Activated naive CD4-positive, alpha-beta T cell treated with anti-CD3 and anti-CD28 coated beads for 36 hours (primary cell): ENCODE results near the gene PTPRN2. TPM values are rescaled to one million over a fixed set of nuclear protein-coding genes. Genes with fewer than 3 reads are reported as not detected.

Source experiments
- CTCF ChIA-PET: fragments of 350-600 bp; sonication (Branson Sonifier 250); formaldehyde crosslinking; loops from one replicate; lab custom pipeline; 2021; ENCODE audit warnings: antibody characterized with exemption; lab: Charles Lee
- DNase-seq: peaks from one replicate; pipeline ENCODE4 v3.0.0-alpha.2; 2020
- H3K27ac Mint-ChIP-seq: one replicate; pipeline ENCODE4 v1.8.0; 2021; ENCODE audit warnings: mild to moderate bottlenecking, mixed read lengths
- H3K27me3 Mint-ChIP-seq: one replicate; pipeline ENCODE4 v1.8.0; 2021; ENCODE audit warnings: low read depth, mixed read lengths
- H3K36me3 Mint-ChIP-seq: one replicate; pipeline ENCODE4 v1.8.0; 2021; ENCODE audit warnings: low read depth, mixed read lengths
- H3K4me1 Mint-ChIP-seq: one replicate; pipeline ENCODE4 v1.8.0; 2021; ENCODE audit warnings: low read depth, mixed read lengths
- H3K4me3 Mint-ChIP-seq: one replicate; pipeline ENCODE4 v1.8.0; 2021; ENCODE audit warnings: mild to moderate bottlenecking, moderate library complexity, mixed read lengths
- H3K9me3 Mint-ChIP-seq: one replicate; pipeline ENCODE4 v1.8.0; 2021; ENCODE audit warnings: mixed read lengths
- intact Hi-C: fragments of 100-400 bp; cut with micrococcal nuclease; formaldehyde crosslinking; loops from one replicate; pipeline ENCODE4 v1.15.1; 2023
- total RNA-seq, 2 experiments: library from RNA; stranded (reverse); gene quantifications; one replicate each; pipeline ENCODE4 v1.2.3, GENCODE V29; 2021

PTPRN2 gene
- total RNA-seq, 2 experiments from 2014 or later = 0.54 to 0.62 TPM

- Mint-ChIP-seq H3K27ac (no peak overlapping the region), H3K4me3 (no peak overlapping the region), H3K36me3 (no peaks in the 10 kb centered on the region), H3K27me3 (no peaks in the 10 kb centered on the region), H3K4me1 (no peaks in the 10 kb centered on the region), H3K9me3 (peaks cover 28% of the 10 kb centered on the region)
- intact Hi-C loops = no loop called here
- CTCF ChIA-PET = no interaction called here
- DNase-seq = no peak
These were observed 474.1 kb downstream of the PTPRN2 start for GRCh38 chr7:158113321-158114025.

DNA sequence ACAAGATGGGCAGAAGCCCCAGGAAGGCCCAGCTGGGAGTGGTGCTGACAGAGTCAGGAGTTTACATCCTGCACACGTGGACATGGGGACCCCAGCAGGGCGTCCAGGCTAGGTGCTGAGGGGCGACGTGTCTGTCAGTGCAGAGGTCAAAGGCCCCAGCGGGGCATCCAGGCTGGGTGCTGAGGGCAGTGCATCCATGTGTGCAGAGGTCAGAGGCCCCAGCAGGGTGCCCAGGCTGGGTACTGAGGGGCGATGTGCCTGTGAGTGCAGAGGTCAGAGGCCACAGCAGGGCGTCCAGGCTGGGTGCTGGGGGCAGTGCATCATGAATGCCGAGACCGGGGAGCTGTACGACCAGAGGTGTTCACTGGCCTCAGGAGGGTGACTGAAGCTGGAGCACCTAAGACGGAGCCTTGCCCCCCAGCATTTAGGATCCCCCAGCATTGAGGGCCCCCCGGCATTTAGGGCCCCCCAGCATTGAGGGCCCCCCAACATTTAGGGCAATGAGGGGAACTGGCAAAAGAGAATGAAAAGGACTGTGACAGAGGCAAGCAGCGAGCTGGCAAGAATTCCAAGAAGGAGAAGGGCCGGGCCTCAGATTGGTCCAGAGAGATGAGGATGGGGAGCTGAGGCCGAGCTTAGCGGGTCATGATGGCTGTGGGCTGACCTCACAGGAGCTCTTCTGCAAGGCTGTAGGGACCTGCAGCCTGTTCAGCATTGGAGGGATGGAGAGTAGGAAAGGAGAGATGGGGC is 474.9 kb downstream of the PTPRN2 start:
- Mint-ChIP-seq H3K4me3 (no peak overlapping the region), H3K9me3 (peaks cover 28% of the 10 kb centered on the region), H3K27me3 (peaks cover 4% of the 10 kb centered on the region), H3K4me1 (no peaks in the 10 kb centered on the region), H3K27ac (no peak overlapping the region), H3K36me3 (no peaks in the 10 kb centered on the region)
- DNase-seq = no peak
- CTCF ChIA-PET = no interaction called here
- intact Hi-C loops = no loop called here

DNA sequence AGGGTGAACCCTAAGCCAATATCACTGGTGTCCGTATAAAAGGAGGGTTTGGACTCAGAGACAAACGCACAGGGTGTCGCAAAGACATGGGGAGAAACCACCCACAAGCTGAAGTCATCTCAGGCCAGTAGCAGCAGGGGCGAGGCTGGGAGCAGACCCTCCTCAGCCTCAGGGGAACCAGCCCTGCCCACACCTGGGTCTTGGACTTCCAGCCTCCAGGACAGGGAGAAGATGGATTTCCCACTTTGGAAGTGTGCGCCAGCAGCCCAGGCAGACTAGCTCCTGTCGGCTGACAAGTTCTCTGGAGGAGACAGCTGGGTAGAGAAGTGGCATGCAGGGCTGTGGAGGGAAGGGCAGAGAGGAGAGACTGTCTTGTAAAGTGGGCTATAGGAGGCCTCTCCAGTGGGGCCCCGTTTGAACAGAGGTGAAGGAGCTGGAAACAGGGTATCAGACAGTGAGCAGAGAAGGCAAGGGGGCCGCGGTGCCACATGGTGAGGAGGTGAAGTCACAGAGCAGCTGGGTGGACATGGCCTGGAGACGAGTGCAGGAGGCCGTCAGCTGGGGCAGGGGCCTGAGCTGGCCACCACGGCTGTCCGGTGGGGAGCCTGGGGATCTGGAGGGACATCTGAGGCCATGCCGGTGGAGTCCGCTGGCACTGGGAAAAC is 475.6 kb downstream of the PTPRN2 start:
- CTCF ChIA-PET = no interaction called here

DNA sequence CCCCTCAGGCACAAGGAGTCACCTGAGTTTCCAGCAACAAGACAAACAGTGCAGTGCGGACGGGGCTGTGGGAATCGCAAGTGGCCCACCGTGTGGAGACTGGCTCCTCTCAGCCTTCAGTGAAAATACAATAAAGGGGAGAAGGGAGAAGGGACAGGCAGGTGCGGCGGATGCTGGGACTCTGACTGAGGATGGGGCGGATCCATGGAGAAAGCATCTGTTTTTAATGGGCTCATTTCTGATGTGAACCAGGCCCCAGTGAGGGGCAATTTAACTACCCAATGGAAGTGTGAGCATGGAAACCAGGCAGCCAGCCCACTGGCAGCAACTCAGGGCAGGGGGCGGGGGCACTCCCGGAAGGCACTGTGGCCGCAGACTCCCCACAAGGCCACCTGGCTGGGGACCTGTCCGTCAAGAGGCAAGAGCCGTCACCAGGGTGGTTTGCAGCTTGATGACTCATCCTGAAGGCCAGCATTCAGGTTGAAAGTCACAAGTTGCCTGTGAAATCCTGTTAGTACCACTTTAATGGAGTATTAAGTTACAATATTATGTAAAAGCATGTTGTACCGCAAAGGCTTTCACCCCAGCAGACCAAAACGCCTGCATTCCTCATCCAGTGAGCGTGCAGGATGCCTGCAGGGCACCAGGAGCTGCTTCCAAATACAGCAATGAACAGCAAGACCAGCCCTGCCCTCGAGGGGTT is 476.4 kb downstream of the PTPRN2 start:
- H3K36me3 Mint-ChIP-seq = no peaks in the 10 kb centered on the region
- H3K9me3 Mint-ChIP-seq = peaks cover 14% of the 10 kb centered on the region
- CTCF ChIA-PET = no interaction called here
- no peak for DNase-seq
- H3K27ac Mint-ChIP-seq = no peak overlapping the region
- intact Hi-C loops = no loop called here
- H3K4me1 Mint-ChIP-seq = no peaks in the 10 kb centered on the region
- no peak overlapping the region for H3K4me3 Mint-ChIP-seq
- peaks cover 4% of the 10 kb centered on the region for H3K27me3 Mint-ChIP-seq

More for the DNA sequence above, 475.6 kb downstream of the PTPRN2 start:
- H3K4me3 Mint-ChIP-seq = no peak overlapping the region
- no peaks in the 10 kb centered on the region for H3K36me3 Mint-ChIP-seq
- intact Hi-C loops = no loop called here
- no peaks in the 10 kb centered on the region for H3K4me1 Mint-ChIP-seq
- H3K27me3 Mint-ChIP-seq = peaks cover 4% of the 10 kb centered on the region
- peaks cover 21% of the 10 kb centered on the region for H3K9me3 Mint-ChIP-seq
- no peak for DNase-seq
- no peak overlapping the region for H3K27ac Mint-ChIP-seq

GRCh38 chr7:158110661-158111048 is 477.0 kb downstream of the PTPRN2 start:
- no peaks in the 10 kb centered on the region for H3K36me3 Mint-ChIP-seq
- H3K4me3 Mint-ChIP-seq = no peak overlapping the region
- DNase-seq = no peak
- intact Hi-C loops = no loop called here
- peaks cover 10% of the 10 kb centered on the region for H3K9me3 Mint-ChIP-seq
- CTCF ChIA-PET = no interaction called here
- no peak overlapping the region for H3K27ac Mint-ChIP-seq
- H3K27me3 Mint-ChIP-seq = peaks cover 4% of the 10 kb centered on the region
- no peaks in the 10 kb centered on the region for H3K4me1 Mint-ChIP-seq

GRCh38 chr7:158110034-158110590 is 477.5 kb downstream of the PTPRN2 start:
- intact Hi-C loops = no loop called here
- CTCF ChIA-PET = no interaction called here

GRCh38 chr7:158109364-158110033 is 478.1 kb downstream of the PTPRN2 start:
- no peak overlapping the region for H3K27ac Mint-ChIP-seq
- CTCF ChIA-PET = no interaction called here
- no peaks in the 10 kb centered on the region for H3K4me1 Mint-ChIP-seq
- intact Hi-C loops = no loop called here
- no peaks in the 10 kb centered on the region for H3K9me3 Mint-ChIP-seq
- peaks cover 4% of the 10 kb centered on the region for H3K27me3 Mint-ChIP-seq
- peak; percentile 9 for DNase-seq
- no peaks in the 10 kb centered on the region for H3K36me3 Mint-ChIP-seq
- H3K4me3 Mint-ChIP-seq = no peak overlapping the region

More at GRCh38 chr7:158110034-158110590, 477.5 kb downstream of the PTPRN2 start:
- H3K27me3 Mint-ChIP-seq = peaks cover 4% of the 10 kb centered on the region
- H3K4me1 Mint-ChIP-seq = no peaks in the 10 kb centered on the region
- DNase-seq = no peak
- H3K9me3 Mint-ChIP-seq = peaks cover 5% of the 10 kb centered on the region
- H3K36me3 Mint-ChIP-seq = no peaks in the 10 kb centered on the region
- H3K27ac Mint-ChIP-seq = no peak overlapping the region
- H3K4me3 Mint-ChIP-seq = no peak overlapping the region

GRCh38 chr7:158108646-158109293 is 478.9 kb downstream of the PTPRN2 start:
- H3K4me3 Mint-ChIP-seq = no peak overlapping the region
- intact Hi-C loops = no loop called here
- no peaks in the 10 kb centered on the region for H3K9me3 Mint-ChIP-seq
- no peaks in the 10 kb centered on the region for H3K4me1 Mint-ChIP-seq
- no peak overlapping the region for H3K27ac Mint-ChIP-seq
- peaks cover 4% of the 10 kb centered on the region for H3K27me3 Mint-ChIP-seq
- CTCF ChIA-PET = no interaction called here
- no peaks in the 10 kb centered on the region for H3K36me3 Mint-ChIP-seq
- DNase-seq = no peak

DNA sequence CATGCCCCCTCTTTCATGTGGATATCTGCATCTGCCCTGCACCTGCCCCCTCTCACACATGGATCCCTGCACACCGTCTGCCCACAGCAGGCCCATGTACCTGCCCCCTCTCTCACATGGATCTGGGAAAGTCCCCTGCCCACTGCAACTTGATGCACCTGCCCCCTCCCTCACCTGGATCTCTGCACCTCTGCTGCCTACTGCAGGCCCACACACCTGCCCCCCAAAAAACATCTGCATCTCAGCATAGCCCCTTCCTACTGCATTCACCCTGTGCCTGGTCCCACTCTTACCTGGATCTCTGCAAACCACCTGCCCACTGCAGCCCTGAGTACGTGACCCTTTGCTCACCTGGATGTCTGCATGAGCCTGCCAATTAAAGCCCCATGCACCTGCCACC is 479.8 kb downstream of the PTPRN2 start:
- no peak for DNase-seq
- H3K27ac Mint-ChIP-seq = no peak overlapping the region
- no peak overlapping the region for H3K4me3 Mint-ChIP-seq
- CTCF ChIA-PET = no interaction called here
- H3K4me1 Mint-ChIP-seq = no peaks in the 10 kb centered on the region
- no peaks in the 10 kb centered on the region for H3K36me3 Mint-ChIP-seq
- H3K27me3 Mint-ChIP-seq = peaks cover 4% of the 10 kb centered on the region
- no peaks in the 10 kb centered on the region for H3K9me3 Mint-ChIP-seq
- intact Hi-C loops = no loop called here

DNA sequence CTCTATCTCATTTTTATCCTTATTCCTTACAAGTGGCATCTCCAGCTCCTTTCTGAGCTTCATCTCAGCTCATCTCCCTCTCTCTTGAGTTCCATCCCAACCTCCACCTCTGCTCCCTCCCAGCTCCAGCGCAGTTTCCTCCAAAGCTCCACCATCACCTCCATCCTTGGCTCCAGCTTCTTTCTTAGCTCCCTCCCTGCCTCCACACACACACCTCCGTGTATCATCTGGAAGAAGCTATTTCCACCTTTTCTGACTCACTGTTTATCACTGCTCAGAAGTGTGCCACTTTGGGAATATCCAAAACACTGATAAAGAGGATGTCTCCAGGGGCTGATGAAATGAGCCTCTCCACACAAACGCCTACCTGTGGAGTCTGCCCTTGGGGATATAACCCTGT is 481.4 kb downstream of the PTPRN2 start:
- Mint-ChIP-seq H3K4me3 (no peak overlapping the region), H3K27me3 (peaks cover 4% of the 10 kb centered on the region), H3K27ac (no peak overlapping the region), H3K4me1 (no peaks in the 10 kb centered on the region), H3K36me3 (no peaks in the 10 kb centered on the region), H3K9me3 (no peaks in the 10 kb centered on the region)
- intact Hi-C loops = no loop called here
- CTCF ChIA-PET = no interaction called here
- DNase-seq = no peak

- Mint-ChIP-seq H3K27me3 (peaks cover 4% of the 10 kb centered on the region), H3K27ac (no peak overlapping the region), H3K4me3 (no peak overlapping the region), H3K36me3 (no peaks in the 10 kb centered on the region), H3K9me3 (no peaks in the 10 kb centered on the region), H3K4me1 (no peaks in the 10 kb centered on the region)
- DNase-seq = no peak
- CTCF ChIA-PET = interaction anchor here (0.7 kb wide), 1 partner anchor 465 kb away, joined by 3 read pairs; no protein-coding TSS in a partner anchor
- intact Hi-C loops = no loop called here
These were observed 484.2 kb downstream of the PTPRN2 start for GRCh38 chr7:158103378-158103777.
